Nephron progenitor cell (in vitro differentiated cells): ENCODE measurements around the gene KCNQ2.

Experiments
- DNase-seq: peaks from one replicate; pipeline ENCODE4 v3.0.0; 2021
- H3K27ac Mint-ChIP-seq: 2 replicates; pipeline ENCODE4 v1.8.0; 2021; ENCODE audit warnings: mild to moderate bottlenecking, moderate library complexity, mixed read lengths
- H3K27me3 Mint-ChIP-seq: 2 replicates; pipeline ENCODE4 v1.8.0; 2021; ENCODE audit warnings: mild to moderate bottlenecking, low read depth, mixed read lengths; ENCODE audit not compliant: poor library complexity
- H3K36me3 Mint-ChIP-seq: 2 replicates; pipeline ENCODE4 v1.8.0; 2021; ENCODE audit warnings: low read depth, mixed read lengths
- H3K4me1 Mint-ChIP-seq: 2 replicates; pipeline ENCODE4 v1.8.0; 2021; ENCODE audit warnings: mixed read lengths
- H3K4me3 Mint-ChIP-seq: 2 replicates; pipeline ENCODE4 v1.8.0; 2021; ENCODE audit warnings: mild to moderate bottlenecking, moderate library complexity, mixed read lengths
- H3K9me3 Mint-ChIP-seq: 2 replicates; pipeline ENCODE4 v1.8.0; 2021; ENCODE audit warnings: mild to moderate bottlenecking, moderate library complexity, mixed read lengths
- TF ChIP-seq, protein P1 (sequence below): fragments of 200-600 bp; sonication (generic); IDR thresholded peaks from 2 replicates; pipeline ENCODE4 v1.5.0; 2021; ENCODE audit warnings: antibody characterized with exemption

Gene KCNQ2

GRCh38 chr20:63441136-63442099 is 31.0 kb downstream of the KCNQ2 start:
- H3K27ac Mint-ChIP-seq = no peak overlapping the region
- H3K4me3 Mint-ChIP-seq = no peak overlapping the region
- no peak for DNase-seq
- H3K36me3 Mint-ChIP-seq = no peaks in the 10 kb centered on the region
- peaks cover 5% of the 10 kb centered on the region for H3K4me1 Mint-ChIP-seq
- H3K9me3 Mint-ChIP-seq = peaks cover 9% of the 10 kb centered on the region
- TF ChIP-seq, protein P1, sequence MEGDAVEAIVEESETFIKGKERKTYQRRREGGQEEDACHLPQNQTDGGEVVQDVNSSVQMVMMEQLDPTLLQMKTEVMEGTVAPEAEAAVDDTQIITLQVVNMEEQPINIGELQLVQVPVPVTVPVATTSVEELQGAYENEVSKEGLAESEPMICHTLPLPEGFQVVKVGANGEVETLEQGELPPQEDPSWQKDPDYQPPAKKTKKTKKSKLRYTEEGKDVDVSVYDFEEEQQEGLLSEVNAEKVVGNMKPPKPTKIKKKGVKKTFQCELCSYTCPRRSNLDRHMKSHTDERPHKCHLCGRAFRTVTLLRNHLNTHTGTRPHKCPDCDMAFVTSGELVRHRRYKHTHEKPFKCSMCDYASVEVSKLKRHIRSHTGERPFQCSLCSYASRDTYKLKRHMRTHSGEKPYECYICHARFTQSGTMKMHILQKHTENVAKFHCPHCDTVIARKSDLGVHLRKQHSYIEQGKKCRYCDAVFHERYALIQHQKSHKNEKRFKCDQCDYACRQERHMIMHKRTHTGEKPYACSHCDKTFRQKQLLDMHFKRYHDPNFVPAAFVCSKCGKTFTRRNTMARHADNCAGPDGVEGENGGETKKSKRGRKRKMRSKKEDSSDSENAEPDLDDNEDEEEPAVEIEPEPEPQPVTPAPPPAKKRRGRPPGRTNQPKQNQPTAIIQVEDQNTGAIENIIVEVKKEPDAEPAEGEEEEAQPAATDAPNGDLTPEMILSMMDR = no peak
- peaks cover 4% of the 10 kb centered on the region for H3K27me3 Mint-ChIP-seq

DNA sequence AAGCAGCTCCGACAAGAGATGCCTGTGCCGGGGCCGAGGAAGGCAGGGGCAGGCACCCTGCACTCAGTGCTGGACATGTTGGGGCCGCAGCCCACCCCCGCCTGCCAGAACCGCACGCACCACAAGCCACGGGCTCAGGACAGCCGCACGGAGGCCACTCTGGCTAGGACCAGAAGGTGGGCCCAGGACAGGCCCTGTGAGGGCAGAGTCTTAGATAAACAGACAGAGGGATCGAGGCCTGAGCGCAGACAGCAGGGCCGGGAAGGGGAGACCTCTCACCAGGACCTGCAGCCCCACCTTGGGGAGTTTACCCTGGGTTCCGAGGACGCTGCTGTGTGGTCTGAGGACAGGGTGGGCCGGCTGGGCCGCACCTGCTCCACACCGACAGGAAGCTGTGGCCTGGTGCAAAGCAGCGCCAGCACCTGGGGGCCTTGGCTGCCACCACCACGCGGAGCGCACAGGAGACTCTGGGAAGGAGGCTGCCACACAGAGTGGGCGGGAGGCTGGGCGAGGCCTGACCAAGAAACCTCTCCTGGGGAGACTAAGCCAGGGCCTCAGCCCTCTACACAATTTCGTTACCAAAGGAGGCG is 32.0 kb downstream of the KCNQ2 start:
- Mint-ChIP-seq H3K36me3 (no peaks in the 10 kb centered on the region), H3K4me3 (no peak overlapping the region), H3K4me1 (peaks cover 5% of the 10 kb centered on the region), H3K27ac (no peak overlapping the region), H3K9me3 (peaks cover 9% of the 10 kb centered on the region), H3K27me3 (peaks cover 4% of the 10 kb centered on the region)
- TF ChIP-seq, protein P1 = no peak
- no peak for DNase-seq

- no peaks in the 10 kb centered on the region for H3K36me3 Mint-ChIP-seq
- H3K4me1 Mint-ChIP-seq = peaks cover 5% of the 10 kb centered on the region
- H3K9me3 Mint-ChIP-seq = peaks cover 9% of the 10 kb centered on the region
- no peak for DNase-seq
- peaks cover 4% of the 10 kb centered on the region for H3K27me3 Mint-ChIP-seq
- H3K27ac Mint-ChIP-seq = no peak overlapping the region
- H3K4me3 Mint-ChIP-seq = no peak overlapping the region
- TF ChIP-seq, protein P1 = no peak
Observed at GRCh38 chr20:63439866-63440265, 32.6 kb downstream of the KCNQ2 start.

- H3K4me1 Mint-ChIP-seq = peaks cover 12% of the 10 kb centered on the region
- H3K9me3 Mint-ChIP-seq = peaks cover 6% of the 10 kb centered on the region
- no peaks in the 10 kb centered on the region for H3K36me3 Mint-ChIP-seq
- no peak overlapping the region for H3K27ac Mint-ChIP-seq
- TF ChIP-seq, protein P1 = no peak
- peaks cover 4% of the 10 kb centered on the region for H3K27me3 Mint-ChIP-seq
- DNase-seq = no peak
- H3K4me3 Mint-ChIP-seq = no peak overlapping the region
Observed at GRCh38 chr20:63438121-63438520, 34.3 kb downstream of the KCNQ2 start.

DNA sequence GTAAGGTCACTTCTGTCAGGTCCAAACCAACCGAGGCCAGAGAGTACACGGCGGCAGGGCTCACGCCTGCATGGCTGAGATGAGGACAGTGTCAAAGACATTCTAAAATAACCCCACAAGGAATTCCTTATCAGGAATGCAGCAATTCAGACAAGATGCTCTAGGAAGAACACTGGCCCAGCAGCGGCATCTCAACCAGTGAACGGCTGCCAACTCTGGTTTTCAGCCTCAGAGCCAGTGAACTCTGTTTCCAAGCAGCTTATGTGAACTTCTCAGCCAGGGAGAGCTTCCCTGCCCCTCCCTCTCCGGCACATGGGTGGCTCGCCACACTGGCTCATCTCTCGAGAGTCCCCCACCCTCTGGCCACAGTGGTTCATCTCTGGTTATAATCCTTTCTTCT is 36.9 kb downstream of the KCNQ2 start:
- TF ChIP-seq, protein P1 = no peak
- Mint-ChIP-seq H3K9me3 (no peaks in the 10 kb centered on the region), H3K4me1 (peaks cover 13% of the 10 kb centered on the region), H3K36me3 (no peaks in the 10 kb centered on the region), H3K27me3 (no peaks in the 10 kb centered on the region), H3K27ac (no peak overlapping the region), H3K4me3 (no peak overlapping the region)
- DNase-seq = no peak
